A549 (cell line): ENCODE results near the gene ATXN7L1.

Source experiments
- CHD2 ChIP-seq: fragments of 150-350 bp; IDR thresholded peaks from 2 replicates; pipeline ENCODE4 v1.6.1; 2014; ENCODE audit warnings: low read length; ENCODE audit not compliant: partially characterized antibody
- JUN ChIP-seq, 2 experiments: fragments of >200 bp; sonication (Bioruptor Twin); formaldehyde crosslinking; IDR thresholded peaks; 2 replicates in 1 of 2; 3 replicates in 1 of 2; pipeline ENCODE4 v1.6.1; 2016 to 2017
- JUNB ChIP-seq: fragments of >200 bp; sonication (Bioruptor Twin); formaldehyde crosslinking; IDR thresholded peaks from 2 replicates; pipeline ENCODE4 v1.6.1; 2016
- MAFK ChIP-seq: fragments of 450-650 bp; IDR thresholded peaks from 2 replicates; pipeline ENCODE4 v1.6.1; 2014; ENCODE audit not compliant: partially characterized antibody
- MAZ ChIP-seq: fragments of 150-350 bp; IDR thresholded peaks from 2 replicates; pipeline ENCODE4 v1.6.1; 2014; ENCODE audit warnings: antibody characterized with exemption, low read depth, low read length, borderline replicate concordance
- NPAS2 ChIP-seq: fragments of 250-450 bp; sonication (Bioruptor Pico); IDR thresholded peaks from 2 replicates; pipeline ENCODE4 v1.8.0; 2022; ENCODE audit warnings: mild to moderate bottlenecking, moderate library complexity, borderline replicate concordance
- POLR2A ChIP-seq: IDR thresholded peaks from 2 replicates; pipeline ENCODE4 v1.6.1; 2012; ENCODE audit warnings: mild to moderate bottlenecking, low read length
- RFX5 ChIP-seq: fragments of 450-650 bp; IDR thresholded peaks from 2 replicates; pipeline ENCODE4 v1.7.1; 2014; ENCODE audit warnings: antibody characterized with exemption, mild to moderate bottlenecking, moderate library complexity
- SMC3 ChIP-seq: fragments of >200 bp; sonication (Bioruptor Twin); formaldehyde crosslinking; IDR thresholded peaks from 3 replicates; pipeline ENCODE4 v1.6.1; 2018; ENCODE audit warnings: inconsistent platforms
- TF ChIP-seq, protein P1 (sequence below): fragments of >200 bp; sonication (Bioruptor Twin); formaldehyde crosslinking; IDR thresholded peaks from 3 replicates; pipeline ENCODE4 v1.5.1; 2016
- TF ChIP-seq, protein P2 (sequence below): fragments of 200-600 bp; sonication (generic); IDR thresholded peaks from 2 replicates; pipeline ENCODE4 v1.6.1; 2016; ENCODE audit warnings: antibody characterized with exemption, mild to moderate bottlenecking, moderate library complexity
- TF ChIP-seq, protein P3 (sequence below): fragments of 150-350 bp; IDR thresholded peaks from 2 replicates; pipeline ENCODE4 v1.6.1; 2014; ENCODE audit warnings: low read depth, mild to moderate bottlenecking, low read length

DNA sequence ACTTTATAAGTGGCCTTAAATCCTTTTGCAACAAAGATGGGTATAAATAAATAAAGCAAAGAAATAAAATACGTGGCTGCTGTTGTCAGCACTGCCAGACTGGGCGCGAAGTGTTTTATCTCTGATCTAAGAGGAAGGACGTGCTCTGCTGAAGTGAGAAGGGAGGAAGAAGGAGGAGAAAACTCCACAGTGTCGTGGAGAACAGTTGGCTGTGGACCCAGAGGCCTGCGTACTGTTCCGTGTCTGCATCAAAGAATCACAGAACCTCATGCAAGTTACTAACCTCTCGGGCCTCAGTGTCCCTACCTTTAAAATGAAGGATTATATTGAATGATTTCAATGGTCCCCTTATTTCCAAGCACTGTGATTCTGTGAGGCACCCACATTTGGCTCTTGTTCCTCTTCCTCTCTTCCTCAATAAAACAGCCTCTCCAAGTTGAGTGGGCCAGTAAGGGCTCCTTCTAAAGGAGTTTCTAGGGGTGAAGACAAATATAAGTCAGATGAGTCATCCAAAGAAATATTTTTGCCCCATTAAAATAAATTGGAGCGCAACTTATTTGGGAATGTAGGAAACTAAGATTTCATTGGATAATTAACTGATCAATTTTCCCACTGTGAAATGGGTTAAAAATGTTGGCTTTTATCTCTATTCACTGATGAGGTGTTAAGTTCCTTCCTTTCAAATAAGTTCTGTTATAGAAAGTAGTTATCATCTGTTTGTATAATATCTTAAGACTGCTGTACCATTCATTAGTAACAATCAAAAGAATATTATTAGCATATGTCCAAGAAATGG is 168.2 kb downstream of the ATXN7L1 start:
- TF ChIP-seq JUNB (no peak), NPAS2 (CRISPR knock-in tag) (no peak), SMC3 (no peak), MAZ (no peak), RFX5 (no peak), POLR2A (no peak), JUN (IDR thresholded peaks at IDR 0.05) (no peak), CHD2 (no peak), MAFK (no peak)
- TF ChIP-seq, protein P1, sequence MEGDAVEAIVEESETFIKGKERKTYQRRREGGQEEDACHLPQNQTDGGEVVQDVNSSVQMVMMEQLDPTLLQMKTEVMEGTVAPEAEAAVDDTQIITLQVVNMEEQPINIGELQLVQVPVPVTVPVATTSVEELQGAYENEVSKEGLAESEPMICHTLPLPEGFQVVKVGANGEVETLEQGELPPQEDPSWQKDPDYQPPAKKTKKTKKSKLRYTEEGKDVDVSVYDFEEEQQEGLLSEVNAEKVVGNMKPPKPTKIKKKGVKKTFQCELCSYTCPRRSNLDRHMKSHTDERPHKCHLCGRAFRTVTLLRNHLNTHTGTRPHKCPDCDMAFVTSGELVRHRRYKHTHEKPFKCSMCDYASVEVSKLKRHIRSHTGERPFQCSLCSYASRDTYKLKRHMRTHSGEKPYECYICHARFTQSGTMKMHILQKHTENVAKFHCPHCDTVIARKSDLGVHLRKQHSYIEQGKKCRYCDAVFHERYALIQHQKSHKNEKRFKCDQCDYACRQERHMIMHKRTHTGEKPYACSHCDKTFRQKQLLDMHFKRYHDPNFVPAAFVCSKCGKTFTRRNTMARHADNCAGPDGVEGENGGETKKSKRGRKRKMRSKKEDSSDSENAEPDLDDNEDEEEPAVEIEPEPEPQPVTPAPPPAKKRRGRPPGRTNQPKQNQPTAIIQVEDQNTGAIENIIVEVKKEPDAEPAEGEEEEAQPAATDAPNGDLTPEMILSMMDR, result no peak
- TF ChIP-seq, protein P2, sequence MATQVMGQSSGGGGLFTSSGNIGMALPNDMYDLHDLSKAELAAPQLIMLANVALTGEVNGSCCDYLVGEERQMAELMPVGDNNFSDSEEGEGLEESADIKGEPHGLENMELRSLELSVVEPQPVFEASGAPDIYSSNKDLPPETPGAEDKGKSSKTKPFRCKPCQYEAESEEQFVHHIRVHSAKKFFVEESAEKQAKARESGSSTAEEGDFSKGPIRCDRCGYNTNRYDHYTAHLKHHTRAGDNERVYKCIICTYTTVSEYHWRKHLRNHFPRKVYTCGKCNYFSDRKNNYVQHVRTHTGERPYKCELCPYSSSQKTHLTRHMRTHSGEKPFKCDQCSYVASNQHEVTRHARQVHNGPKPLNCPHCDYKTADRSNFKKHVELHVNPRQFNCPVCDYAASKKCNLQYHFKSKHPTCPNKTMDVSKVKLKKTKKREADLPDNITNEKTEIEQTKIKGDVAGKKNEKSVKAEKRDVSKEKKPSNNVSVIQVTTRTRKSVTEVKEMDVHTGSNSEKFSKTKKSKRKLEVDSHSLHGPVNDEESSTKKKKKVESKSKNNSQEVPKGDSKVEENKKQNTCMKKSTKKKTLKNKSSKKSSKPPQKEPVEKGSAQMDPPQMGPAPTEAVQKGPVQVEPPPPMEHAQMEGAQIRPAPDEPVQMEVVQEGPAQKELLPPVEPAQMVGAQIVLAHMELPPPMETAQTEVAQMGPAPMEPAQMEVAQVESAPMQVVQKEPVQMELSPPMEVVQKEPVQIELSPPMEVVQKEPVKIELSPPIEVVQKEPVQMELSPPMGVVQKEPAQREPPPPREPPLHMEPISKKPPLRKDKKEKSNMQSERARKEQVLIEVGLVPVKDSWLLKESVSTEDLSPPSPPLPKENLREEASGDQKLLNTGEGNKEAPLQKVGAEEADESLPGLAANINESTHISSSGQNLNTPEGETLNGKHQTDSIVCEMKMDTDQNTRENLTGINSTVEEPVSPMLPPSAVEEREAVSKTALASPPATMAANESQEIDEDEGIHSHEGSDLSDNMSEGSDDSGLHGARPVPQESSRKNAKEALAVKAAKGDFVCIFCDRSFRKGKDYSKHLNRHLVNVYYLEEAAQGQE, result no peak
- TF ChIP-seq, protein P3, sequence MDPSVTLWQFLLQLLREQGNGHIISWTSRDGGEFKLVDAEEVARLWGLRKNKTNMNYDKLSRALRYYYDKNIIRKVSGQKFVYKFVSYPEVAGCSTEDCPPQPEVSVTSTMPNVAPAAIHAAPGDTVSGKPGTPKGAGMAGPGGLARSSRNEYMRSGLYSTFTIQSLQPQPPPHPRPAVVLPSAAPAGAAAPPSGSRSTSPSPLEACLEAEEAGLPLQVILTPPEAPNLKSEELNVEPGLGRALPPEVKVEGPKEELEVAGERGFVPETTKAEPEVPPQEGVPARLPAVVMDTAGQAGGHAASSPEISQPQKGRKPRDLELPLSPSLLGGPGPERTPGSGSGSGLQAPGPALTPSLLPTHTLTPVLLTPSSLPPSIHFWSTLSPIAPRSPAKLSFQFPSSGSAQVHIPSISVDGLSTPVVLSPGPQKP, result no peak
